GM18870 (cell line): ENCODE results near the gene CISTR.
"Not testable (repeated sequence)": the region's sequence is repeated elsewhere in the genome, so short reads cannot be mapped to it uniquely, and the experiment has no call there.

ENCODE experiments used
- ATAC-seq: cut with Tn5 transposase; IDR thresholded peaks from one replicate; pipeline ENCODE4 v1.9.1; 2021; ENCODE audit warnings: moderate library complexity; ENCODE audit not compliant: unreplicated experiment

CISTR gene

GRCh38 chr12:53751336-53752191 is at the start of gene CISTR:
Gene CISTR (minus strand): TSS chr12:53751979.
- ATAC-seq: no peak

- no peak for ATAC-seq
These were observed 46.8 kb upstream of the CISTR start for GRCh38 chr12:53798575-53798974.

GRCh38 chr12:53795927-53796326 is 44.1 kb upstream of the CISTR start:
- ATAC-seq: no peak

GRCh38 chr12:53793221-53793620 is 41.4 kb upstream of the CISTR start:
- ATAC-seq: no peak

- ATAC-seq: no peak
These were observed 40.1 kb upstream of the CISTR start for GRCh38 chr12:53791735-53792326.

GRCh38 chr12:53789570-53789969 is 37.8 kb upstream of the CISTR start:
- ATAC-seq: no peak

GRCh38 chr12:53788892-53789291 is 37.1 kb upstream of the CISTR start:
- no peak for ATAC-seq

- ATAC-seq: no peak
These were observed 34.6 kb upstream of the CISTR start for GRCh38 chr12:53786411-53786810.

- no peak for ATAC-seq
These were observed 33.4 kb upstream of the CISTR start for GRCh38 chr12:53785161-53785560.

- no peak for ATAC-seq
These were observed 30.4 kb upstream of the CISTR start for GRCh38 chr12:53782093-53782703.

- no peak for ATAC-seq
These were observed 29.5 kb upstream of the CISTR start for GRCh38 chr12:53781228-53781801.

GRCh38 chr12:53780323-53780722 is 28.5 kb upstream of the CISTR start:
- no peak for ATAC-seq

GRCh38 chr12:53779679-53780078 is 27.9 kb upstream of the CISTR start:
- not testable (repeated sequence) for ATAC-seq

- ATAC-seq: no peak
These were observed 26.3 kb upstream of the CISTR start for GRCh38 chr12:53777936-53778644.

- ATAC-seq: no peak
These were observed 25.6 kb upstream of the CISTR start for GRCh38 chr12:53777412-53777811.

GRCh38 chr12:53776872-53777271 is 25.1 kb upstream of the CISTR start:
- no peak for ATAC-seq

- ATAC-seq: no peak
These were observed 23.8 kb upstream of the CISTR start for GRCh38 chr12:53775478-53776145.

- no peak for ATAC-seq
These were observed 18.5 kb upstream of the CISTR start for GRCh38 chr12:53770281-53770680.

GRCh38 chr12:53768976-53769375 is 17.2 kb upstream of the CISTR start:
- no peak for ATAC-seq

GRCh38 chr12:53766881-53767280 is 15.1 kb upstream of the CISTR start:
- no peak for ATAC-seq

GRCh38 chr12:53765891-53766290 is 14.1 kb upstream of the CISTR start:
- ATAC-seq: no peak
